Left lung (tissue), 10 donors: ENCODE data around the gene CAMTA1. TPM values are rescaled to one million over a fixed set of nuclear protein-coding genes. Genes with fewer than 3 reads are reported as not detected.

ENCODE experiments used
- ATAC-seq: fragments of 200-7000 bp; cut with Tn5 transposase; one replicate; pipeline ENCODE4 v1.9.1; 2020; ENCODE audit warnings: moderate library complexity
- DNase-seq, 4 donors: peaks; one replicate each; pipeline ENCODE4 v3.0.0-alpha.2; 2013 to 2020
- H3K27ac ChIP-seq, 2 donors: fragments of 200-600 bp; sonication (generic) in 1 of 2; one replicate each; pipeline versions ENCODE4 v1.5.0 to v1.8.0; 2020 to 2021
- H3K27me3 ChIP-seq, 2 donors: fragments of 200-600 bp; sonication (generic) in 1 of 2; one replicate each; pipeline versions ENCODE4 v1.5.0 to v1.8.0; 2020 to 2021
- H3K36me3 ChIP-seq, 2 donors: fragments of 200-600 bp; sonication (generic) in 1 of 2; one replicate each; pipeline versions ENCODE4 v1.5.0 to v1.8.0; 2020 to 2021
- H3K4me1 ChIP-seq, 2 donors: fragments of 200-600 bp; one replicate each; pipeline ENCODE4 v1.8.0; 2021
- H3K4me3 ChIP-seq, 2 donors: fragments of 200-600 bp; sonication (generic) in 1 of 2; one replicate each; pipeline versions ENCODE4 v1.5.0 to v1.8.0; 2020 to 2021; ENCODE audit warnings: mild to moderate bottlenecking in 1 of 2
- H3K9me3 ChIP-seq, 2 donors: fragments of 200-600 bp; sonication (generic) in 1 of 2; one replicate each; pipeline versions ENCODE4 v1.5.0 to v1.8.0; 2020 to 2021
- CTCF ChIP-seq, 2 donors: fragments of 200-600 bp; sonication (generic) in 1 of 2; IDR thresholded peaks; one replicate each; pipeline versions ENCODE4 v1.5.0 to v1.8.0; 2021; ENCODE audit warnings: antibody characterized with exemption in 2 of 2
- intact Hi-C, 2 donors: fragments of 100-400 bp; cut with DNase I; formaldehyde crosslinking; loops; one replicate each; pipeline versions ENCODE4 v1.11.2 to v1.14.2; 2022
- polyA plus RNA-seq, 6 donors: library from polyadenylated mRNA; unstranded; fragments of 120-200 nt; gene quantifications; one replicate each; pipeline ENCODE4 v1.2.1, GENCODE V29; 2013; ENCODE audit not compliant: insufficient read length in 6 of 6
- total RNA-seq, 2 donors: library from RNA; stranded (reverse); fragmentation: NEBNext Ultra II Directional; extraction: Animal tissue kit (Norgen Biotek cat#: 25700); gene quantifications; one replicate each; pipeline ENCODE4 v1.2.1, GENCODE V29; 2021
- donor health status: DM: no; HTN: yes; CAD: no.
- donor health status: DM: no; HTN: no; CAD: no.

Gene CAMTA1
- total and polyA plus RNA-seq, 8 donors, result 42.7 to 69.1 (median 49.4) TPM

DNA sequence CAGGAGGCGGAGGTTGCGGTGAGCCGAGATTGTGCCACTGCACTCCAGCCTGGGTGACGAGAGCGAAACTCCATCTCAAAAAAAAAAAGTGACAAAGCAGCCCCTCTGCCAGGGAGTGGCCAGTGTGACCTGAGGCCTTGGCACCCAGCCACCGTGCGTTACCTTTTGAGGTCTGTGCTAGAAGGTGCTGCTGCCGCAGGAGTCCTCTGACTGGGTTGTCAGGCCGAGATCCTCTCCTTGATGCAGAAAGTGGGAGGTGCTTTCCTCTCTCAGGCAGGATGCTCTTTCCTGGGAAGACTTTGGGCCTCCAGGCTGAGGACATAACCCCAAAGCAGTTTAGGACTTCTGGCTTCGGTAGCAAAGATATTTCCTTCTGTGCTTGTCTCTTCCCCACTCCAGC, 705.3 kb downstream of the CAMTA1 start:
- Histone ChIP-seq H3K27me3 (no peaks in the 10 kb centered on the region), H3K36me3 (no peaks in the 10 kb centered on the region), H3K4me1 (peaks cover 0 to 19% of the 10 kb centered on the region in 2 donors), H3K4me3 (no peak overlapping the region), H3K9me3 (no peaks in the 10 kb centered on the region), H3K27ac (peak overlapping the region; percentile 78 to 82)
- TF ChIP-seq CTCF (IDR thresholded peaks at IDR 0.05), result no peak
- peak in 1 of 4 donors; percentile 70 for DNase-seq
- intact Hi-C loops, result no loop called here
- ATAC-seq, result peak; percentile 62

DNA sequence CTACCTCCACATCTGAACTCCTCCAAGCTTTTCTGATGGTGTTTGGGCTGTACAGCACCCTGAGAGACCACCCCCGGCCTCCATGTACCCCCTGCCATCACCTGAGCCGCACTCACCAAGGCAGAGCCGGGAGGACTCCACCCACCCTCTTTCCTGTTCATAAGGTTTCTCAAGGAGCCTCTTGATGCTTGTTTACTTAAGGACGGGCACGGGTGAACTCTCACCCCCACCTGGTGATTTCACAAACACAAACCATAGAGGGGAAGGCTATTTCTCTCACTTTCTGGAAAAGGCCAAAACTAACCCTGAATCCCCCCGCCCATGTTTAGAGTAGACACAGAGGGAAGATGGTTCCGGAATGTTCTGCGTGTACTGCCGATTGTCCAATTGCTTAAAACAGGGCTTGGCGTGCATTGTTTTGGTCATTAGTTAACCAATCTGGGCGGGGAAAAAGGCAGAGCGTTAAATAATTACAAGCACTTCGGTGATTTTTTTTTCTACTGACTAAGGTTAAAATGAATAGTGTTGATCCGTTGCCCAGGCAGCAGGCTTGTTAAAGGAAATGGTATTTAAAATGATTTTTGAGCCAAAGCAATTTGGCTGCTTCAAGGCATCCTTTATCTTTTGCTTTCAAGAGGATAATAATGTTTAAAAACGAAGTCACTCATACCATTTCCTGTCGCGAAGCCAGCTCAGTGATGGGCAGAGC, 706.0 kb downstream of the CAMTA1 start:
- H3K27me3 ChIP-seq, result no peaks in the 10 kb centered on the region
- H3K9me3 ChIP-seq, result no peaks in the 10 kb centered on the region
- DNase-seq (peak; percentile 19 to 93 (median 68)), ATAC-seq (peak; percentile 89)
- H3K4me3 ChIP-seq, result peak overlapping the region in 1 of 2 donors; percentile 6
- intact Hi-C loops, result no loop called here
- no peaks in the 10 kb centered on the region for H3K36me3 ChIP-seq
- peak overlapping the region; percentile 78 to 82 for H3K27ac ChIP-seq
- no peak for TF ChIP-seq CTCF (IDR thresholded peaks at IDR 0.05)
- H3K4me1 ChIP-seq, result peaks cover 0 to 19% of the 10 kb centered on the region in 2 donors

GRCh38 chr1:7491818-7492173, 706.5 kb downstream of the CAMTA1 start:
- Histone ChIP-seq H3K4me1 (peaks cover 0 to 19% of the 10 kb centered on the region in 2 donors), H3K27ac (peak overlapping the region; percentile 78 to 82), H3K27me3 (no peaks in the 10 kb centered on the region), H3K4me3 (peak overlapping the region in 1 of 2 donors; percentile 6), H3K36me3 (no peaks in the 10 kb centered on the region), H3K9me3 (no peaks in the 10 kb centered on the region)
- no peak for TF ChIP-seq CTCF (IDR thresholded peaks at IDR 0.05)
- intact Hi-C loops, result no loop called here
- ATAC-seq (peak; percentile 61), DNase-seq (peak in 1 of 4 donors; percentile 37)

DNA sequence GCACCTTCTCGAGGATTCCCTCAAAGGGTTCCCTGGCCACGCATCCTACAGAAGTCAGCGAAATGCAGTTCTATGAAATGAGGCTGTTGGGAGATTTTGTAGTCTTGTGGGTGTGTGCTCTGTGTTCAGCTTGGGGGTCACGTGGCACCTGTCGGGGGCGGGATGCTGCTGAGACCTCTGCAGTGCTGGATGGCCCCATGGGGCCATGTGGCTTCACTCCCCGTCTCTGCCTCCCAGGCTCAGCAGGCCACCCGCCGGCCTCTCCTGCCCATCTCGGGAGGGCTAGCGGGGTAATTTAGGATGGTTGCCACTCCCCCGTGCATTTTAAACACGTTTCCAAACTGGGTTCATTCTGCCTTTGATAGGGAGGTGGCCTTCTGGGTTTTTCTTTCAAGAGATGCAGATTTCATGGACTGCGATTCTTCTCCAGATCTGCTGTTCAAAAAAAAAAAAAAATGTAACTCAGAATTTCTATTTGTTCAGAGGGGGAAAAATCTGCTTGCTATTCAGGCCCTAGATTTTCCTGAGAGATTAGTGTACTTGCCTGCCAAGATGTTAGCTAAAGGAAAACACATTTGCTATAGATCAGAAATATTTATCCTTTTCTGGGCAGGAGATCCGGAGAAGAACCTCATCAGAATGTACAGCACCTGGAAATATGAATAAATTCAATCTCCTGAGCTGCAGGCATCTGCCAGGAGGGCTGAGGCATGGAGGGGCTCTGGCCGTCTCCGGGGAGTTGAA, 708.6 kb downstream of the CAMTA1 start:
- Histone ChIP-seq H3K27ac (no peak overlapping the region), H3K36me3 (no peaks in the 10 kb centered on the region), H3K4me1 (peaks cover 0 to 19% of the 10 kb centered on the region in 2 donors), H3K4me3 (no peak overlapping the region), H3K9me3 (no peaks in the 10 kb centered on the region), H3K27me3 (no peaks in the 10 kb centered on the region)
- no peak for ATAC-seq
- no peak for TF ChIP-seq CTCF (IDR thresholded peaks at IDR 0.05)
- intact Hi-C loops, result no loop called here
- DNase-seq, result peak in 1 of 4 donors; percentile 68

- intact Hi-C loops, result no loop called here
- no peaks in the 10 kb centered on the region for H3K9me3 ChIP-seq
- no peak overlapping the region for H3K4me3 ChIP-seq
- no peaks in the 10 kb centered on the region for H3K36me3 ChIP-seq
- H3K27ac ChIP-seq, result no peak overlapping the region
- peaks cover 0 to 11% of the 10 kb centered on the region in 2 donors for H3K4me1 ChIP-seq
- no peaks in the 10 kb centered on the region for H3K27me3 ChIP-seq
- ATAC-seq, result no peak
- TF ChIP-seq CTCF (IDR thresholded peaks at IDR 0.05), result no peak
- peak in 1 of 4 donors; percentile 49 for DNase-seq
Measured at GRCh38 chr1:7495962-7496361, 710.7 kb downstream of the CAMTA1 start.
